Measurements from ENCODE around the gene GUCA2B. TPM values are rescaled to one million over a fixed set of nuclear protein-coding genes. Genes with fewer than 3 reads are reported as not detected.

Gene GUCA2B
- polyA plus RNA-seq, 3 donors: not detected

DNA sequence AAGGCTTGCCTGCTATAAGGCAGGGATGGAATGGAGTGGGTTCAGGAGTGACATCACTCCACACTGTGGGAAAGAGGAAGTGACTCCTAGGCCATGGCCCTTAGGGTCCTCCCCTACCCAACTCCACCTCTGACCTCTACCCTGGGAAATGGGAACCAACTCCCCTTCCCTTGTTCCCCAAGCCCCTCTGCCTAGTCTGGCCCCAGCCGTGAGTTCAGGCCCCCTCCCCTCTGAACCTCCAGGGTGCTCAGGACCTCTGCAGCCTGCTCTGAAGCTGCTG is 15.1 kb downstream of the GUCA2B start:
- peaks cover 0 to 4% (median 0%) of the 10 kb centered on the region in 7 donors for H3K9me3 Mint-ChIP-seq
- peaks cover 6 to 12% of the 10 kb centered on the region in 2 donors for H3K4me1 ChIP-seq (ENCODE audit: control insufficient read depth in 1 of 2, insufficient read depth in 2 of 2, low read length in 2 of 2)

DNA sequence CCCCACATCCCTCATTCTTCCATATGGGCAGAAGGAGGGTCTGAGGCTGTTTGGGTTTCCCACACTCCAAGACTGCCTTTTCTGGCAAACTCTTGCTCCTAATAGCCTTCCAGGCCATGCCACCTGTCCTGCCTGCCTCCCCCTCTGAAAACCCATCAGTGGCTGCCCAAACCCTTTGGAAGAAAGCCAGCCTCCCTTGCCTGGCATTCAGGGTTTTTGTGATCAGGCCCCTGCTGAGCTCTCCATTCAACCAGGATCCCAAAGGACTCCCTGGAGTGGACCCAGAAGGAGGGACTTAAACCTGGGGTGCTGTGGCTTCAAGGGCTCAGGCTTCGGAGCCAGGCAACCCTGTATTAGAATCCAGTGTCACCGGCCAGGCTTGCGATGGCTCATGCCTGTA is 15.6 kb downstream of the GUCA2B start:
- Mint-ChIP-seq H3K27ac (peak overlapping the region in 1 of 7 donors; percentile 49), H3K4me3 (no peak overlapping the region), H3K9me3 (peaks cover 0 to 4% (median 0%) of the 10 kb centered on the region in 7 donors), H3K36me3 (no peaks in the 10 kb centered on the region), H3K27me3 (ENCODE audit: low read depth in 3 of 3) (peaks cover 1 to 6% (median 5%) of the 10 kb centered on the region in 3 donors), H3K4me1 (peaks cover 11% of the 10 kb centered on the region)
- intact Hi-C loops (cut with micrococcal nuclease): no loop called here
- no peak overlapping the region for H3K9ac ChIP-seq (ENCODE audit: insufficient read depth, low read length, poor library complexity, severe bottlenecking)
- H3K4me2 ChIP-seq (replicated peaks; ENCODE audit: extremely low read depth, low read length, poor library complexity, severe bottlenecking): no peak overlapping the region
- H3K4me3 ChIP-seq (replicated peaks in 1 of 3; ENCODE audit: low read depth in 2 of 3, low read length in 3 of 3): no peak overlapping the region
- DNase-seq: no peak
- no peaks in the 10 kb centered on the region for H3K36me3 ChIP-seq (replicated peaks in 1 of 2; ENCODE audit: control insufficient read depth in 1 of 2, insufficient read depth in 2 of 2, low read length in 2 of 2)
- H3K27me3 ChIP-seq (ENCODE audit: control insufficient read depth in 2 of 2, insufficient read depth in 2 of 2, low read length in 2 of 2): no peaks in the 10 kb centered on the region
- TF ChIP-seq, protein P1, sequence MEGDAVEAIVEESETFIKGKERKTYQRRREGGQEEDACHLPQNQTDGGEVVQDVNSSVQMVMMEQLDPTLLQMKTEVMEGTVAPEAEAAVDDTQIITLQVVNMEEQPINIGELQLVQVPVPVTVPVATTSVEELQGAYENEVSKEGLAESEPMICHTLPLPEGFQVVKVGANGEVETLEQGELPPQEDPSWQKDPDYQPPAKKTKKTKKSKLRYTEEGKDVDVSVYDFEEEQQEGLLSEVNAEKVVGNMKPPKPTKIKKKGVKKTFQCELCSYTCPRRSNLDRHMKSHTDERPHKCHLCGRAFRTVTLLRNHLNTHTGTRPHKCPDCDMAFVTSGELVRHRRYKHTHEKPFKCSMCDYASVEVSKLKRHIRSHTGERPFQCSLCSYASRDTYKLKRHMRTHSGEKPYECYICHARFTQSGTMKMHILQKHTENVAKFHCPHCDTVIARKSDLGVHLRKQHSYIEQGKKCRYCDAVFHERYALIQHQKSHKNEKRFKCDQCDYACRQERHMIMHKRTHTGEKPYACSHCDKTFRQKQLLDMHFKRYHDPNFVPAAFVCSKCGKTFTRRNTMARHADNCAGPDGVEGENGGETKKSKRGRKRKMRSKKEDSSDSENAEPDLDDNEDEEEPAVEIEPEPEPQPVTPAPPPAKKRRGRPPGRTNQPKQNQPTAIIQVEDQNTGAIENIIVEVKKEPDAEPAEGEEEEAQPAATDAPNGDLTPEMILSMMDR (IDR thresholded peaks at IDR 0.05): no peak
- H3K79me2 ChIP-seq (ENCODE audit: insufficient read depth, low read length): no peaks in the 10 kb centered on the region
- no peaks in the 10 kb centered on the region for H3K9me3 ChIP-seq (replicated peaks in 1 of 2; ENCODE audit: control insufficient read depth in 1 of 2, insufficient read depth in 1 of 2, low read length in 2 of 2)
- H2AFZ ChIP-seq (ENCODE audit: insufficient read depth, low read depth, low read length, poor library complexity, severe bottlenecking): no peak overlapping the region
- H3K4me1 ChIP-seq (ENCODE audit: control insufficient read depth in 1 of 2, insufficient read depth in 2 of 2, low read length in 2 of 2): peaks cover 6 to 12% of the 10 kb centered on the region in 2 donors
- WGBS (ENCODE audit: insufficient coverage): 93% methylated on average over 3 of the region's 3 CpGs
- no peak overlapping the region for H3K27ac ChIP-seq (ENCODE audit: low read depth in 1 of 2, low read length in 2 of 2)
- no peaks in the 10 kb centered on the region for H4K20me1 ChIP-seq (ENCODE audit: insufficient read depth, low read length)

More for the DNA sequence above, 15.1 kb downstream of the GUCA2B start:
- Mint-ChIP-seq H3K27me3 (ENCODE audit: low read depth in 3 of 3) (peaks cover 1 to 6% (median 5%) of the 10 kb centered on the region in 3 donors), H3K27ac (no peak overlapping the region), H3K36me3 (no peaks in the 10 kb centered on the region), H3K4me1 (peaks cover 11% of the 10 kb centered on the region), H3K4me3 (no peak overlapping the region)
- Histone ChIP-seq H3K27me3 (ENCODE audit: control insufficient read depth in 2 of 2, insufficient read depth in 2 of 2, low read length in 2 of 2) (no peaks in the 10 kb centered on the region), H3K4me2 (replicated peaks; ENCODE audit: extremely low read depth, low read length, poor library complexity, severe bottlenecking) (no peak overlapping the region), H3K27ac (ENCODE audit: low read depth in 1 of 2, low read length in 2 of 2) (no peak overlapping the region), H2AFZ (ENCODE audit: insufficient read depth, low read depth, low read length, poor library complexity, severe bottlenecking) (no peak overlapping the region), H4K20me1 (ENCODE audit: insufficient read depth, low read length) (no peaks in the 10 kb centered on the region), H3K4me3 (replicated peaks in 1 of 3; ENCODE audit: low read depth in 2 of 3, low read length in 3 of 3) (no peak overlapping the region), H3K36me3 (replicated peaks in 1 of 2; ENCODE audit: control insufficient read depth in 1 of 2, insufficient read depth in 2 of 2, low read length in 2 of 2) (no peaks in the 10 kb centered on the region), H3K9me3 (replicated peaks in 1 of 2; ENCODE audit: control insufficient read depth in 1 of 2, insufficient read depth in 1 of 2, low read length in 2 of 2) (no peaks in the 10 kb centered on the region), H3K9ac (ENCODE audit: insufficient read depth, low read length, poor library complexity, severe bottlenecking) (no peak overlapping the region), H3K79me2 (ENCODE audit: insufficient read depth, low read length) (no peaks in the 10 kb centered on the region)
- peak; percentile 32 to 73 (median 43) for DNase-seq
- TF ChIP-seq, protein P1 (IDR thresholded peaks at IDR 0.05): no peak
- intact Hi-C loops (cut with micrococcal nuclease): no loop called here
- WGBS (ENCODE audit: insufficient coverage): no CpG with 5 or more reads among the region's 1 CpG
